Body of pancreas (tissue), 4 donors: ENCODE results near the gene TET3. TPM values are rescaled to one million over a fixed set of nuclear protein-coding genes. Genes with fewer than 3 reads are reported as not detected.
"Not testable (repeated sequence)": the region's sequence is repeated elsewhere in the genome, so short reads cannot be mapped to it uniquely, and the experiment has no call there.

ENCODE experiments used
- ATAC-seq: fragments of 150-250 bp; one replicate; pipeline ENCODE4 v1.9.1; 2016
- DNase-seq, 4 donors: peaks; one replicate each; pipeline ENCODE4 v3.0.0-alpha.2; 2019
- H3K27ac ChIP-seq, 4 donors: fragments of 200-600 bp; sonication (generic); 1 replicate in 3 of 4; 2 replicates in 1 of 4; pipeline versions ENCODE4 v1.5.1 to v1.6.1; 2016 to 2019; ENCODE audit warnings: mild to moderate bottlenecking in 1 of 4, mixed read lengths in 1 of 4, moderate library complexity in 1 of 4
- H3K27me3 ChIP-seq, 2 donors: fragments of 200-600 bp; sonication (generic); one replicate each; pipeline ENCODE4 v1.6.0; 2016; ENCODE audit warnings: mild to moderate bottlenecking in 1 of 2
- H3K36me3 ChIP-seq, 2 donors: fragments of 200-600 bp; sonication (generic); replicated peaks in 1 of 2; 2 replicates each; pipeline ENCODE4 v1.5.1; 2016; ENCODE audit warnings: low read depth in 2 of 2; ENCODE audit not compliant: insufficient read depth in 1 of 2
- H3K4me1 ChIP-seq: fragments of 200-600 bp; sonication (generic); one replicate; pipeline ENCODE4 v1.6.0; 2016
- H3K4me3 ChIP-seq, 2 donors: fragments of 200-600 bp; sonication (generic); 1 replicate in 1 of 2; 2 replicates in 1 of 2; pipeline ENCODE4 v1.5.1; 2016 to 2019
- H3K9me3 ChIP-seq, 3 donors: fragments of 200-600 bp; sonication (generic); 1 replicate in 2 of 3; 2 replicates in 1 of 3; pipeline ENCODE4 v1.5.1; 2016
- POLR2A ChIP-seq, 3 donors: fragments of 450-650 bp; IDR thresholded peaks; one replicate each; pipeline ENCODE4 v1.6.1; 2016; ENCODE audit warnings: antibody characterized with exemption in 3 of 3, mild to moderate bottlenecking in 2 of 3
- WGBS, 2 donors: methylation state at CpG; one replicate each; pipeline ENCODE4 v1.1.5; 2017; 5-methylcytosine and 5-hydroxymethylcytosine counted together
- intact Hi-C: fragments of 100-400 bp; cut with DNase I; formaldehyde crosslinking; loops from one replicate; pipeline ENCODE4 v1.15.1; 2023
- total RNA-seq, 2 donors: library from RNA; depleted of rRNA; stranded (reverse); fragments of >200 nt; gene quantifications; one replicate each; pipeline ENCODE4 v1.1.0, GENCODE V29; 2016
- TF ChIP-seq, protein P1 (sequence below), 7 experiments: fragments of 450-650 bp in 4 of 7; fragments of 200-600 bp in 3 of 7; sonication (generic) in 3 of 7; IDR thresholded peaks; one replicate each; pipeline ENCODE4 v1.5.1; 2016 to 2019; ENCODE audit warnings: antibody characterized with exemption in 7 of 7

Gene TET3
- total RNA-seq, 2 donors from 2014 or later: 6.7 to 7.3 TPM

DNA sequence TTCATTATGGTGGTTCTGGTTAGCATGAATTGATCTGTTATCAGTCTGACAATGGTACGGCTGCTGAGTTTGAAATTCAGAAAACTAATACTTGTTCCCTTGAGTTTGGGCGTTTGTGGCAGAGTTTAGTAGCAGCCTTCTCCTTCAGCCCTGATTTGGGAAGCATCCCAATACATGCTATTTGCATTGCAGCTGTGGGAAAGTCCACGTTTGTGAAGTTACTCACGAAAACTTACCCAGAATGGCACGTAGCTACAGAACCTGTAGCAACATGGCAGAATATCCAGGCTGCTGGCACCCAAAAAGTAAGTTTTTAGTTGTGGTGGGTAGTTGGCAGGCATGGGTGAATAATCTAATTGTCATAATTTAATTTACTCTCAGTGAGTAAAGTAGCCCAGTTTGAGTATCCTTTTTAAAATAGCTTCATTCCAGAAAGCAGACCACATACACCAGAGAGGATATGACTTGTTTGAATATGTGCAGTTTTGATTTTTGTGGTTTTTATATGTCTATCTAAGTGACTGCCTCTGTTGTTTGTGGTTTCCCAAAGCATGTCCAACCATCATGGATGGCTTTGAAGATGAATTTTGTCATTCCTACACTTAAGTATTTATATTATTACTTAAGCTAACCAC, 45.9 kb upstream of the TET3 start:
- H3K27ac ChIP-seq: no peak overlapping the region
- H3K27me3 ChIP-seq: no peaks in the 10 kb centered on the region
- TF ChIP-seq, protein P1, sequence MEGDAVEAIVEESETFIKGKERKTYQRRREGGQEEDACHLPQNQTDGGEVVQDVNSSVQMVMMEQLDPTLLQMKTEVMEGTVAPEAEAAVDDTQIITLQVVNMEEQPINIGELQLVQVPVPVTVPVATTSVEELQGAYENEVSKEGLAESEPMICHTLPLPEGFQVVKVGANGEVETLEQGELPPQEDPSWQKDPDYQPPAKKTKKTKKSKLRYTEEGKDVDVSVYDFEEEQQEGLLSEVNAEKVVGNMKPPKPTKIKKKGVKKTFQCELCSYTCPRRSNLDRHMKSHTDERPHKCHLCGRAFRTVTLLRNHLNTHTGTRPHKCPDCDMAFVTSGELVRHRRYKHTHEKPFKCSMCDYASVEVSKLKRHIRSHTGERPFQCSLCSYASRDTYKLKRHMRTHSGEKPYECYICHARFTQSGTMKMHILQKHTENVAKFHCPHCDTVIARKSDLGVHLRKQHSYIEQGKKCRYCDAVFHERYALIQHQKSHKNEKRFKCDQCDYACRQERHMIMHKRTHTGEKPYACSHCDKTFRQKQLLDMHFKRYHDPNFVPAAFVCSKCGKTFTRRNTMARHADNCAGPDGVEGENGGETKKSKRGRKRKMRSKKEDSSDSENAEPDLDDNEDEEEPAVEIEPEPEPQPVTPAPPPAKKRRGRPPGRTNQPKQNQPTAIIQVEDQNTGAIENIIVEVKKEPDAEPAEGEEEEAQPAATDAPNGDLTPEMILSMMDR (IDR thresholded peaks at IDR 0.05): no peak
- no peak for TF ChIP-seq POLR2A (IDR thresholded peaks at IDR 0.05)
- H3K4me3 ChIP-seq: no peak overlapping the region
- no peak for DNase-seq
- H3K4me1 ChIP-seq: peaks cover 14% of the 10 kb centered on the region
- H3K36me3 ChIP-seq: no peaks in the 10 kb centered on the region
- no peak for ATAC-seq
- WGBS, 2 donors: 48 to 63% methylated on average over 5 of the region's 5 CpGs
- intact Hi-C loops: loop anchor here (10.0 kb wide), 1 partner anchor 46 kb away; the partner anchor contains the start of gene TET3
- no peaks in the 10 kb centered on the region for H3K9me3 ChIP-seq

DNA sequence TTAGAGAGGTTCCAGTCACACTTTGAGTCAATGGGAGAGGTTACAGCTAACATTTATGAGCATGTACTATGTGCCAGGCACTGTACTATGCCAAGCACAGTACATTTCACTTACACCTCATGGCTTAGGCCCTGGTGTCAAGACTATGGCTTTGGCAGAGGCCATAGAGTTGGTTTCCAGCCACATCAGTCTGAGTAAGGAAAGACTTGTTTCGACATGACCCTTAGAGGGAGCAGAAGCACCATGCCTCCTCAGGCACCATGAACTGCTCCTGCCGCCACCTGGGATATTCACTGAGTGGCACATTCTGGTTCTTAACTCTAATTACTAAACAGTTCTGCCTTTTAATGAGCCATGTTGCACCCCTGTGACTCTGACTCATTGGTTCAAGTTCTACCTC, 45.3 kb upstream of the TET3 start:
- 55 to 76% methylated on average over 2 of the region's 2 CpGs for WGBS, 2 donors
- Histone ChIP-seq H3K27me3 (no peaks in the 10 kb centered on the region), H3K36me3 (no peaks in the 10 kb centered on the region), H3K9me3 (no peaks in the 10 kb centered on the region), H3K27ac (no peak overlapping the region), H3K4me3 (no peak overlapping the region), H3K4me1 (peaks cover 14% of the 10 kb centered on the region)
- no peak for TF ChIP-seq POLR2A (IDR thresholded peaks at IDR 0.05)
- TF ChIP-seq, protein P1 (IDR thresholded peaks at IDR 0.05): peak in 3 of 7 experiments; percentile 23 to 36 (median 33)
- DNase-seq: peak; percentile 28 to 43 (median 34)
- intact Hi-C loops: loop anchor here (10.0 kb wide), 1 partner anchor 45 kb away; the partner anchor contains the start of gene TET3
- peak; percentile 48 for ATAC-seq

DNA sequence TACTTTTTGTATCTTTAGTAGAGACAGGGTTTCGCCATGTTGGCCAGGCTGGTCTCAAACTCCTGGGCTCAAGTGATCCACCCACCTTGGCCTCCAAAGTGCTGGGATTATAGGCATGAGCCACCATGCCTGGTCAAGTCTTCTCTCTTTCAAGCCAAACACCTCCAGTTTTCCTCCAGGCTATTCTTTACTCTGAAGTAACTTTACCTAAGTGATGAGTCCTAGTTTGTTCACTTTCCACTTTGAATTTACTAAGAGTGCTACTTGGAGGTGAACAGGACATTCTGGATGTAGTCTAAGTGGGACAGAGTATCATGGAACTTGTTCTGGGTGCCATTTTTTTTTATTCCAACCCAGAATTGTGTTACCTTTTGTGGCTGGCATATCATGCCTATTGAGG, 44.6 kb upstream of the TET3 start:
- 90 to 100% methylated on average over 1 of the region's 1 CpG for WGBS, 2 donors
- H3K27ac ChIP-seq, ATAC-seq, H3K27me3 ChIP-seq, H3K36me3 ChIP-seq, DNase-seq, H3K4me3 ChIP-seq, H3K9me3 ChIP-seq, intact Hi-C loops: not testable (repeated sequence)
- peaks cover 10% of the 10 kb centered on the region for H3K4me1 ChIP-seq

DNA sequence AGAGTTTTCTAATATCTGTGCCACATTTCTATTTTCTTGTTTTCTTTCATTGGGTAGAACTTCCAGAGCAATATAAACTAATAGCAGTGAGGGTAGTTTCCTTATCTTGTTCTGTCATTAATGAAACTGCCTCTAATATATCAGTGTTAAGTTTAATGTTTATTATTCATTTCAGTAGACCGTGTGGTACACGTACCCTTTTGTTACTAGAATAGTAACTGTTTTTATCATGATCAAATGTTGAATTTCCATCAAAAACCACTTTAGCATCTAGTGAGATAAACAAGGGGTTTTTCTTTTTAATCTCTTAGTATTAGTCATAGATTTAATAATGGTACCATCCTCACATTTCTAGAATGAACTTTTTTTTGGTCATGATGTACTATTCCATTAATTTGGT, 42.0 kb upstream of the TET3 start:
- peaks cover 0 to 9% of the 10 kb centered on the region in 2 donors for H3K36me3 ChIP-seq
- intact Hi-C loops: no loop called here
- TF ChIP-seq, protein P1 (IDR thresholded peaks at IDR 0.05): no peak
- TF ChIP-seq POLR2A (IDR thresholded peaks at IDR 0.05): no peak
- no peaks in the 10 kb centered on the region for H3K4me1 ChIP-seq
- H3K4me3 ChIP-seq: no peak overlapping the region
- ATAC-seq (no peak), DNase-seq (no peak)
- no peaks in the 10 kb centered on the region for H3K27me3 ChIP-seq
- 40 to 47% methylated on average over 2 of the region's 2 CpGs for WGBS, 2 donors
- H3K27ac ChIP-seq: no peak overlapping the region
- H3K9me3 ChIP-seq: no peaks in the 10 kb centered on the region

DNA sequence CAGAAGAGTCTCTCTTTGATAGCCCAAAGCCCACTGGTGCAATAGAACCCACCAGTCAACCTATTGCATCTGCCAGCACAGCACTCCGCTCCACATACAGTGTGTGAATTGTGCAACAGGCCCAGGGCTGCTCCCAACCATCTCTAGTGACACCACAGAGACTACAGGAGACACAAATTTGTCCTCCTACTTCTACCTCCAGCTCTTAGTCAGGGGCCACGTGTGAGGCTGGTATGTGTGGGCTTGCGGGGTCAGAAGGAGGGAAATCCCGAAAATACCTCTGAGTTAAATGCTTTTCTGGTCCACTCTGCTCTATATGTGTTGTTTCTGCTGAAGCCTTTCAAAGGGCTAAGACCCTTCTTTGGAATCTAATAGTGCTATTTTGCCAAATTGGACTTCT, 40.0 kb upstream of the TET3 start:
- Histone ChIP-seq H3K27me3 (no peaks in the 10 kb centered on the region), H3K9me3 (no peaks in the 10 kb centered on the region), H3K4me3 (no peak overlapping the region), H3K27ac (no peak overlapping the region), H3K36me3 (peaks cover 0 to 15% of the 10 kb centered on the region in 2 donors), H3K4me1 (no peaks in the 10 kb centered on the region)
- WGBS, 2 donors: 93% methylated on average over 4 of the region's 4 CpGs
- DNase-seq (no peak), ATAC-seq (no peak)
- intact Hi-C loops: no loop called here
- no peak for TF ChIP-seq POLR2A (IDR thresholded peaks at IDR 0.05)
- TF ChIP-seq, protein P1 (IDR thresholded peaks at IDR 0.05): no peak
